Measurements from ENCODE around the gene CBLN3. TPM values are rescaled to one million over a fixed set of nuclear protein-coding genes. Genes with fewer than 3 reads are reported as not detected.
"Not testable (repeated sequence)": the region's sequence is repeated elsewhere in the genome, so short reads cannot be mapped to it uniquely, and the experiment has no call there.

CBLN3 gene
- total and polyA plus RNA-seq, 4 donors: 0.07 to 0.79 (median 0.46) TPM

GRCh38 chr14:24458736-24459135, 29.3 kb upstream of the CBLN3 start:
- Histone ChIP-seq H3K4me1 (ENCODE audit: control insufficient read depth in 4 of 4, insufficient read depth in 4 of 4, low read length in 3 of 4) (no peaks in the 10 kb centered on the region), H3K27me3 (ENCODE audit: control insufficient read depth in 4 of 4, insufficient read depth in 4 of 4, low read length in 3 of 4) (no peaks in the 10 kb centered on the region), H3K4me3 (ENCODE audit: low read depth in 1 of 3, low read length in 3 of 3) (no peak overlapping the region), H3K9me3 (ENCODE audit: control insufficient read depth in 4 of 4, low read length in 3 of 4) (no peaks in the 10 kb centered on the region), H3K36me3 (ENCODE audit: control insufficient read depth in 4 of 4, insufficient read depth in 3 of 4, low read depth in 1 of 4, low read length in 3 of 4) (no peaks in the 10 kb centered on the region), H3K27ac (ENCODE audit: low read depth in 1 of 2, low read length in 2 of 2) (no peak overlapping the region), H3K9ac (ENCODE audit: low read depth in 1 of 2, low read length in 2 of 2) (no peak overlapping the region)
- no peak for DNase-seq (ENCODE audit: low spot score)
- 91% methylated on average over 1 of the region's 1 CpG for WGBS
- no peak for TF ChIP-seq TAF1 (conservative IDR thresholded peaks at IDR 0.05)
- peak; percentile 35 for TF ChIP-seq NR2F2 (IDR thresholded peaks at IDR 0.05)
- TF ChIP-seq MAX (IDR thresholded peaks at IDR 0.05): no peak
- no peak for TF ChIP-seq JUND (IDR thresholded peaks at IDR 0.05)

GRCh38 chr14:24456980-24457379, 27.5 kb upstream of the CBLN3 start:
- no peak overlapping the region for H3K9ac ChIP-seq (ENCODE audit: low read depth in 1 of 2, low read length in 2 of 2)
- no peaks in the 10 kb centered on the region for H3K36me3 ChIP-seq (ENCODE audit: control insufficient read depth in 4 of 4, insufficient read depth in 3 of 4, low read depth in 1 of 4, low read length in 3 of 4)
- no peak overlapping the region for H3K27ac ChIP-seq (ENCODE audit: low read depth in 1 of 2, low read length in 2 of 2)
- no peaks in the 10 kb centered on the region for H3K27me3 ChIP-seq (ENCODE audit: control insufficient read depth in 4 of 4, insufficient read depth in 4 of 4, low read length in 3 of 4)
- DNase-seq (ENCODE audit: low spot score): no peak
- no peak for TF ChIP-seq TAF1 (conservative IDR thresholded peaks at IDR 0.05)
- TF ChIP-seq HNF4A (conservative IDR thresholded peaks at IDR 0.05): no peak
- no peak for TF ChIP-seq RXRA (IDR thresholded peaks at IDR 0.05)
- no peak for TF ChIP-seq JUND (IDR thresholded peaks at IDR 0.05)
- TF ChIP-seq FOXA1 (IDR thresholded peaks at IDR 0.05): no peak
- no peak for TF ChIP-seq GABPA (IDR thresholded peaks at IDR 0.05 in 1 of 2, conservative IDR thresholded peaks at IDR 0.05 in 1 of 2)
- no peak for TF ChIP-seq FOXA2 (IDR thresholded peaks at IDR 0.05)
- no peak for TF ChIP-seq NR2F2 (IDR thresholded peaks at IDR 0.05)
- no peak for TF ChIP-seq ATF3 (IDR thresholded peaks at IDR 0.05)
- no peak for TF ChIP-seq RAD21 (IDR thresholded peaks at IDR 0.05)
- no peak overlapping the region for H3K4me3 ChIP-seq (ENCODE audit: low read depth in 1 of 3, low read length in 3 of 3)
- H3K9me3 ChIP-seq (ENCODE audit: control insufficient read depth in 4 of 4, low read length in 3 of 4): no peaks in the 10 kb centered on the region
- no peaks in the 10 kb centered on the region for H3K4me1 ChIP-seq (ENCODE audit: control insufficient read depth in 4 of 4, insufficient read depth in 4 of 4, low read length in 3 of 4)

GRCh38 chr14:24450828-24451227, 21.4 kb upstream of the CBLN3 start:
- not testable (repeated sequence) for DNase-seq (ENCODE audit: low spot score); H3K36me3 ChIP-seq (ENCODE audit: control insufficient read depth in 4 of 4, insufficient read depth in 3 of 4, low read depth in 1 of 4, low read length in 3 of 4); H3K27ac ChIP-seq (ENCODE audit: low read depth in 1 of 2, low read length in 2 of 2); H3K9ac ChIP-seq (ENCODE audit: low read depth in 1 of 2, low read length in 2 of 2); H3K4me1 ChIP-seq (ENCODE audit: control insufficient read depth in 4 of 4, insufficient read depth in 4 of 4, low read length in 3 of 4); H3K4me3 ChIP-seq (ENCODE audit: low read depth in 1 of 3, low read length in 3 of 3); H3K9me3 ChIP-seq (ENCODE audit: control insufficient read depth in 4 of 4, low read length in 3 of 4); H3K27me3 ChIP-seq (ENCODE audit: control insufficient read depth in 4 of 4, insufficient read depth in 4 of 4, low read length in 3 of 4)
- 86% methylated on average over 2 of the region's 2 CpGs for WGBS

- Histone ChIP-seq H3K4me1 (ENCODE audit: control insufficient read depth in 4 of 4, insufficient read depth in 4 of 4, low read length in 3 of 4) (peaks cover 5 to 37% (median 19%) of the 10 kb centered on the region in 4 donors), H3K4me3 (ENCODE audit: low read depth in 1 of 3, low read length in 3 of 3) (peak overlapping the region; percentile 66 to 85 (median 80)), H3K9me3 (ENCODE audit: control insufficient read depth in 4 of 4, low read length in 3 of 4) (no peaks in the 10 kb centered on the region), H3K27me3 (ENCODE audit: control insufficient read depth in 4 of 4, insufficient read depth in 4 of 4, low read length in 3 of 4) (no peaks in the 10 kb centered on the region), H3K9ac (ENCODE audit: low read depth in 1 of 2, low read length in 2 of 2) (peak overlapping the region; percentile 67 to 76), H3K27ac (ENCODE audit: low read depth in 1 of 2, low read length in 2 of 2) (peak overlapping the region; percentile 98 to 100), H3K36me3 (ENCODE audit: control insufficient read depth in 4 of 4, insufficient read depth in 3 of 4, low read depth in 1 of 4, low read length in 3 of 4) (peaks cover 4 to 21% (median 19%) of the 10 kb centered on the region in 4 donors)
- WGBS: 5% methylated on average over 7 of the region's 7 CpGs
- no peak for DNase-seq (ENCODE audit: low spot score)
- TF ChIP-seq EGR1 (IDR thresholded peaks at IDR 0.05; ENCODE audit: low read depth in 2 of 2): no peak
- no peak for TF ChIP-seq RAD21 (IDR thresholded peaks at IDR 0.05)
- no peak for TF ChIP-seq JUND (IDR thresholded peaks at IDR 0.05)
- TF ChIP-seq ATF3 (IDR thresholded peaks at IDR 0.05): no peak
- TF ChIP-seq NR2F2 (IDR thresholded peaks at IDR 0.05): no peak
Measured at GRCh38 chr14:24443053-24443665, 13.7 kb upstream of the CBLN3 start.
